Measurements from ENCODE around the gene LSAMP.

DNA sequence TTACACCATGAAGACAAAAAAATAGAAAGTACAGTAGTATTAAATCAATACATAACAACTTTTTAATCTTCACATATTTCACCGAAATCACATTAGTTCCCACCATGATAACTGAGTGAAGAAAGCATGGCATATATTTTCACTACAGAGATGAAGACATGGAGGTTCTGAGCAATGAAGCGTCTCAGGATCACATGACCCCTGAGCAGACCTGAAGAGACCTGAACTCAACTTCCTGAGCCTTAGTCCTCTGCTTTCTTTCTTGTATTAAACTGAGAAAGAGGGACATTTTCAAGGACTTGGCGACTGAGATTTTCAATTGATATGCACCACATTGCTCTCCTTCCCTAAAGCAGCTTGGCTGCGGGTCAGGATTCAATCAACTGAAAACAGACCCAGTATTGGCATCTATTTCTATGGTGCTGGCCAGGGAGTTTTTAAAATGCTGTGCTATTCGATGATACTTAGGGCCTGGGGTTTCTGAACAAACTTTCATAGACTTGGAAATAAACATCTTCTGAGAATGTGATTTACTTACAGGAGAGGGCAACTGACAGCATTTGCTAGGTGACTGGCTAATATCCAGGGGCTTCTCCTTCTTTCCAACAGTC is 165.1 kb downstream of the LSAMP start:
- TF ChIP-seq, protein P1, sequence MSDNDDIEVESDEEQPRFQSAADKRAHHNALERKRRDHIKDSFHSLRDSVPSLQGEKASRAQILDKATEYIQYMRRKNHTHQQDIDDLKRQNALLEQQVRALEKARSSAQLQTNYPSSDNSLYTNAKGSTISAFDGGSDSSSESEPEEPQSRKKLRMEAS (CRISPR knock-in tag; IDR thresholded peaks at IDR 0.05), result no peak
- TF ChIP-seq, protein P2, sequence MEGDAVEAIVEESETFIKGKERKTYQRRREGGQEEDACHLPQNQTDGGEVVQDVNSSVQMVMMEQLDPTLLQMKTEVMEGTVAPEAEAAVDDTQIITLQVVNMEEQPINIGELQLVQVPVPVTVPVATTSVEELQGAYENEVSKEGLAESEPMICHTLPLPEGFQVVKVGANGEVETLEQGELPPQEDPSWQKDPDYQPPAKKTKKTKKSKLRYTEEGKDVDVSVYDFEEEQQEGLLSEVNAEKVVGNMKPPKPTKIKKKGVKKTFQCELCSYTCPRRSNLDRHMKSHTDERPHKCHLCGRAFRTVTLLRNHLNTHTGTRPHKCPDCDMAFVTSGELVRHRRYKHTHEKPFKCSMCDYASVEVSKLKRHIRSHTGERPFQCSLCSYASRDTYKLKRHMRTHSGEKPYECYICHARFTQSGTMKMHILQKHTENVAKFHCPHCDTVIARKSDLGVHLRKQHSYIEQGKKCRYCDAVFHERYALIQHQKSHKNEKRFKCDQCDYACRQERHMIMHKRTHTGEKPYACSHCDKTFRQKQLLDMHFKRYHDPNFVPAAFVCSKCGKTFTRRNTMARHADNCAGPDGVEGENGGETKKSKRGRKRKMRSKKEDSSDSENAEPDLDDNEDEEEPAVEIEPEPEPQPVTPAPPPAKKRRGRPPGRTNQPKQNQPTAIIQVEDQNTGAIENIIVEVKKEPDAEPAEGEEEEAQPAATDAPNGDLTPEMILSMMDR (IDR thresholded peaks at IDR 0.05), result no peak
- TF ChIP-seq SMAD3 (CRISPR knock-in tag; IDR thresholded peaks at IDR 0.05; ENCODE audit: borderline replicate concordance), result no peak
- TF ChIP-seq, protein P3, sequence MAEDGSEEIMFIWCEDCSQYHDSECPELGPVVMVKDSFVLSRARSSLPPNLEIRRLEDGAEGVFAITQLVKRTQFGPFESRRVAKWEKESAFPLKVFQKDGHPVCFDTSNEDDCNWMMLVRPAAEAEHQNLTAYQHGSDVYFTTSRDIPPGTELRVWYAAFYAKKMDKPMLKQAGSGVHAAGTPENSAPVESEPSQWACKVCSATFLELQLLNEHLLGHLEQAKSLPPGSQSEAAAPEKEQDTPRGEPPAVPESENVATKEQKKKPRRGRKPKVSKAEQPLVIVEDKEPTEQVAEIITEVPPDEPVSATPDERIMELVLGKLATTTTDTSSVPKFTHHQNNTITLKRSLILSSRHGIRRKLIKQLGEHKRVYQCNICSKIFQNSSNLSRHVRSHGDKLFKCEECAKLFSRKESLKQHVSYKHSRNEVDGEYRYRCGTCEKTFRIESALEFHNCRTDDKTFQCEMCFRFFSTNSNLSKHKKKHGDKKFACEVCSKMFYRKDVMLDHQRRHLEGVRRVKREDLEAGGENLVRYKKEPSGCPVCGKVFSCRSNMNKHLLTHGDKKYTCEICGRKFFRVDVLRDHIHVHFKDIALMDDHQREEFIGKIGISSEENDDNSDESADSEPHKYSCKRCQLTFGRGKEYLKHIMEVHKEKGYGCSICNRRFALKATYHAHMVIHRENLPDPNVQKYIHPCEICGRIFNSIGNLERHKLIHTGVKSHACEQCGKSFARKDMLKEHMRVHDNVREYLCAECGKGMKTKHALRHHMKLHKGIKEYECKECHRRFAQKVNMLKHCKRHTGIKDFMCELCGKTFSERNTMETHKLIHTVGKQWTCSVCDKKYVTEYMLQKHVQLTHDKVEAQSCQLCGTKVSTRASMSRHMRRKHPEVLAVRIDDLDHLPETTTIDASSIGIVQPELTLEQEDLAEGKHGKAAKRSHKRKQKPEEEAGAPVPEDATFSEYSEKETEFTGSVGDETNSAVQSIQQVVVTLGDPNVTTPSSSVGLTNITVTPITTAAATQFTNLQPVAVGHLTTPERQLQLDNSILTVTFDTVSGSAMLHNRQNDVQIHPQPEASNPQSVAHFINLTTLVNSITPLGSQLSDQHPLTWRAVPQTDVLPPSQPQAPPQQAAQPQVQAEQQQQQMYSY (CRISPR knock-in tag; IDR thresholded peaks at IDR 0.05), result no peak
- TF ChIP-seq, protein P4, sequence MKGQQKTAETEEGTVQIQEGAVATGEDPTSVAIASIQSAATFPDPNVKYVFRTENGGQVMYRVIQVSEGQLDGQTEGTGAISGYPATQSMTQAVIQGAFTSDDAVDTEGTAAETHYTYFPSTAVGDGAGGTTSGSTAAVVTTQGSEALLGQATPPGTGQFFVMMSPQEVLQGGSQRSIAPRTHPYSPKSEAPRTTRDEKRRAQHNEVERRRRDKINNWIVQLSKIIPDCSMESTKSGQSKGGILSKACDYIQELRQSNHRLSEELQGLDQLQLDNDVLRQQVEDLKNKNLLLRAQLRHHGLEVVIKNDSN (CRISPR knock-in tag; IDR thresholded peaks at IDR 0.05), result no peak
- TF ChIP-seq, protein P5, sequence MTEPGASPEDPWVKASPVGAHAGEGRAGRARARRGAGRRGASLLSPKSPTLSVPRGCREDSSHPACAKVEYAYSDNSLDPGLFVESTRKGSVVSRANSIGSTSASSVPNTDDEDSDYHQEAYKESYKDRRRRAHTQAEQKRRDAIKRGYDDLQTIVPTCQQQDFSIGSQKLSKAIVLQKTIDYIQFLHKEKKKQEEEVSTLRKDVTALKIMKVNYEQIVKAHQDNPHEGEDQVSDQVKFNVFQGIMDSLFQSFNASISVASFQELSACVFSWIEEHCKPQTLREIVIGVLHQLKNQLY (CRISPR knock-in tag; IDR thresholded peaks at IDR 0.05), result no peak
- TF ChIP-seq, protein P6, sequence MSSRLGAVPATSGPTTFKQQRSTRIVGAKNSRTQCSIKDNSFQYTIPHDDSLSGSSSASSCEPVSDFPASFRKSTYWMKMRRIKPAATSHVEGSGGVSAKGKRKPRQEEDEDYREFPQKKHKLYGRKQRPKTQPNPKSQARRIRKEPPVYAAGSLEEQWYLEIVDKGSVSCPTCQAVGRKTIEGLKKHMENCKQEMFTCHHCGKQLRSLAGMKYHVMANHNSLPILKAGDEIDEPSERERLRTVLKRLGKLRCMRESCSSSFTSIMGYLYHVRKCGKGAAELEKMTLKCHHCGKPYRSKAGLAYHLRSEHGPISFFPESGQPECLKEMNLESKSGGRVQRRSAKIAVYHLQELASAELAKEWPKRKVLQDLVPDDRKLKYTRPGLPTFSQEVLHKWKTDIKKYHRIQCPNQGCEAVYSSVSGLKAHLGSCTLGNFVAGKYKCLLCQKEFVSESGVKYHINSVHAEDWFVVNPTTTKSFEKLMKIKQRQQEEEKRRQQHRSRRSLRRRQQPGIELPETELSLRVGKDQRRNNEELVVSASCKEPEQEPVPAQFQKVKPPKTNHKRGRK (CRISPR knock-in tag; IDR thresholded peaks at IDR 0.05; ENCODE audit: borderline replicate concordance), result no peak
- TF ChIP-seq NR2C2 (CRISPR knock-in tag; IDR thresholded peaks at IDR 0.05), result no peak
- TF ChIP-seq EMX1 (CRISPR knock-in tag; IDR thresholded peaks at IDR 0.05), result no peak
- TF ChIP-seq ESRRA (CRISPR knock-in tag; IDR thresholded peaks at IDR 0.05; ENCODE audit: borderline replicate concordance), result no peak
- TF ChIP-seq, protein P7, sequence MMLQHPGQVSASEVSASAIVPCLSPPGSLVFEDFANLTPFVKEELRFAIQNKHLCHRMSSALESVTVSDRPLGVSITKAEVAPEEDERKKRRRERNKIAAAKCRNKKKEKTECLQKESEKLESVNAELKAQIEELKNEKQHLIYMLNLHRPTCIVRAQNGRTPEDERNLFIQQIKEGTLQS (CRISPR knock-in tag; conservative IDR thresholded peaks at IDR 0.05), result no peak
